GM19351 (cell line): ENCODE data around the gene RNF175.

Experiments used
- ATAC-seq: cut with Tn5 transposase; IDR thresholded peaks from one replicate; pipeline ENCODE4 v1.9.1; 2021; ENCODE audit warnings: mild to moderate bottlenecking, moderate library complexity; ENCODE audit not compliant: unreplicated experiment

The RNF175 gene

DNA sequence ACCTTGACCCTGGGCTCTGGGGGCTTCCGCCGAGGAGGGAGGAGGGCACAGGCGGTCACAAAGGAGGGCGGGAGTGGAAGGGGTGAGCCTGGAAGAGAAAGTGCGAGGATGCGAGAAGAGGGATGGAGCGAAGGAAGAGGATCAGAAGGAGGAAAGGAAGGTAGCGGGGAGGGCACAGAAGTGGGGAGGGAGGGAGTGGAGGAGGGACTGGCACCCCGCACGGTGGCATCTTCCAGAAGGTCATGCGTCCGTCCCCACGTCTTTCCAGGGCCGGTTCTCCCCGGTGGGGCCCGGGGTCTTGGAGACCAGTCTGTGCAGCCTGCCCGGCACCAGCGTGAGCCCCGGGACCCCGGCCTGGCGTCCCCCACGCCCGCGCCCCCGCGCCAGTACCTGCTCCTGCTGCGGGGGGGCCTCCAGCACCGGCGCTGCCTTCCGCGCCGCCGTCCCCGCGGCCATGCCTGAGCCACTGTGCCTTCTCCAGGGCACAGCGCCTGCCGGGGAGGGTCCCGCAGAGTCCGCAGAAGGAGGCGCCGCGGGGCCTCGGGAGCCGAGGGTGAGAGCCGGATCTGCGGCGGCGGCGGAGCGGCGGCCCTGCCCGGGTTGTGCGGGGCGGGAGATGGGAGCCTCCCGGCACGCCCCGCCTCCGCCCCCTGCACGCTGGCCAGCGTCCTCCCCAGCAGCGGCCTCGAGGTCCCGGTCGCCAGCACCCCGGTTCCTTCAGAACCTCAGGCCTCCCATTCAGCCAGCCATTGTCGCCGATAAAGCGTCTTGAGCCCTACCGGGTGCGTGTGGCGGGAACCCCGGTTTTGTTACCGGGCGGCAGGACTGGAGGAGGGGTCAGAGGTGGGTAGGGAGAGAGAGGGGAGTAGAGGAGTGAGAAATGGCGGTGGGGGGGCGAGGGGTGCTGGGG is at the start of gene RNF175:
Gene RNF175, minus strand, starts transcription at position 618 of the 910 bp plus-strand sequence. Its CDS starts 162 bp downstream, at position 456.
- no peak for ATAC-seq

DNA sequence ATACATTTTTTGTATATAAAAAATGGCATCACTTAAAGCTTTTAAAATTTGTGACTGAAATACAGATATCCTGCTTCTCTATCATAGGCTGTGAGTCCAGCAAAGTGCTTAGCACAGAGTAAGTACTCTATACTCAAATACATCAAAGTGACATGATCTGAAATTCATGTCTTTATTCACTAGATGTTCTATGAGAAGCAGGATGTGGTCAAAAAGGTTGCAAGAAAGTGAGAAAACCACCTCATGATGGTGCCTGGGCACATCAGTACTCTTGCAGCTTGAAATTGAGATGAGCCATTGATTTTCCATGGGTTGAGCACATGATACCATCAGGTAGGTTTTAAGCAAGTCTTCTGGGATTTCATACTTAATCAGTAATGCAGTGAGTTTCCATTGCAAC is 49.5 kb upstream of the RNF175 start:
- ATAC-seq: peak; percentile 66

DNA sequence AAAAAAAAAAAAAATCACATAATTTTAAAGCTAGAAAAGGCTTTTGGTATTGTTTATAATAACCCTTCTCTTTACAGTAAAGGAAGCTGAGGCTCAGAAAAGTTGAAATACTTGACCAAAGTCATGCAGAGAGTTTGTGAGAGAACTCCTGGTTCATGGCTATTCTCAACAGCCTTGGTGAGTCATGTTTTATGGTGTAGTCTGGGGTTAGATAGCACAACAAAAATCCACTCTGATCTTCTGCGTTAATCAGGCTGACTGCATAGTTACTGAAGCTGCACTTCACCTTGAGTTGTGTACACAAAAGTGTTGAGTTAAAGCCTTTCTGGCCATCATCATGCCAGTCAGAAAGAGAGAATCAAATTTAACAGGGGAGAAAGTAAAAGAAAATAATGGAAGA is 48.4 kb upstream of the RNF175 start:
- no peak for ATAC-seq

DNA sequence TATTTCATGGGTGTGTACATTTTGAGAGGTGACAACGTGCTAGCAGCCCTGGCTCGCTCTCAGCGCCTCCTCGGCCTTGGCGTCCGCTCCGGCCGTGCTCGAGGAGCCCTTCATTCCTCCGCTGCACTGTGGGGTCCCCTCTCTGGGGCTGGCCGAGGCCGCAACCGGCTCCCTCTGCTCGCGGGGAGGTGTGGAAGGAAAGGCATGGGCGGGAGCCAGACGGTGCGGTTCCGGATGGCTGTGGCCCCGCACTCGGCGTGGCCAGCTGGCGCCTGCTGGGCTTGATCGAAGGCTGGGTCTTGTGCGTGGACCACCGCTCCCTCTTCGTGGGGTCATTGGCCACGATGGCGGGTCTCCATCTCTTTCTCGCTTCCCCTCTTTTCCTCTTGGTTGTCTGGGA is 46.2 kb upstream of the RNF175 start:
- no peak for ATAC-seq

DNA sequence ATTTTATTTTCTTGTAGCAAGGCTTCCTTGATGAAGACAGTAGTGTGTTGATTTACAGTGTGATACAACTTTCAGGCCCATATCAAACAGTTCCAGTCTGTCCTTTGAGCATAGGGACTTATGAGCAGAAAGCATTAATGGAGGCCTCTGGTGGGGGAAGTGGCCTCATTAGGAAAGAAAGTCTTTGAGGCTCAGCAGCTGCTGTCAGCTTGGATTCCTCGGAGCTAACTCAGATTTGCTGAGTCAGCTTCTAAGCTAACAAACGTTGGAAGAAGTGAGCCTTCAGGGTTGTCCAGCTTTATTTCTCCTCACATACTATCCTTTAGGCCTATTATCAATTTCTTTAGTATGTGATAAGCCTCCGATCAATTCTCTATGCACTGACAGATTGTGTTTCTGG is 44.9 kb upstream of the RNF175 start:
- ATAC-seq: no peak

DNA sequence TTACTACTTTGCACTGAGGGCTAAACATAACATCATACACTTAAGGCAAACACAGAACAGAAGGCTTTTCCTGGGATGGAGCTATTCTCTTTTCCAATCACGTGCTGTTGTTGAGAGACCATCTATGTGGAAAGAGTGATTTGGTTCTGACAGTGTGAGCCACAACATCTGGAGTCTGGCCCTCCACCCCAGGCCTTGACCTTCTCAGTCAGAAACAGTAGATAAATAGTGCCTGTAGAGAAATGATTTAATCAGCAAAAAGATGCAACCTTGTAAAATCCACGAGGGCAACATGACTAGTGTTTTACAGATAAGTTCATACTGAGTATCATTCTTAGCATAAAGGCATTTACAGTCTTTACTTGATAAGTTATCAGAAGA is 39.9 kb upstream of the RNF175 start:
- ATAC-seq: no peak

DNA sequence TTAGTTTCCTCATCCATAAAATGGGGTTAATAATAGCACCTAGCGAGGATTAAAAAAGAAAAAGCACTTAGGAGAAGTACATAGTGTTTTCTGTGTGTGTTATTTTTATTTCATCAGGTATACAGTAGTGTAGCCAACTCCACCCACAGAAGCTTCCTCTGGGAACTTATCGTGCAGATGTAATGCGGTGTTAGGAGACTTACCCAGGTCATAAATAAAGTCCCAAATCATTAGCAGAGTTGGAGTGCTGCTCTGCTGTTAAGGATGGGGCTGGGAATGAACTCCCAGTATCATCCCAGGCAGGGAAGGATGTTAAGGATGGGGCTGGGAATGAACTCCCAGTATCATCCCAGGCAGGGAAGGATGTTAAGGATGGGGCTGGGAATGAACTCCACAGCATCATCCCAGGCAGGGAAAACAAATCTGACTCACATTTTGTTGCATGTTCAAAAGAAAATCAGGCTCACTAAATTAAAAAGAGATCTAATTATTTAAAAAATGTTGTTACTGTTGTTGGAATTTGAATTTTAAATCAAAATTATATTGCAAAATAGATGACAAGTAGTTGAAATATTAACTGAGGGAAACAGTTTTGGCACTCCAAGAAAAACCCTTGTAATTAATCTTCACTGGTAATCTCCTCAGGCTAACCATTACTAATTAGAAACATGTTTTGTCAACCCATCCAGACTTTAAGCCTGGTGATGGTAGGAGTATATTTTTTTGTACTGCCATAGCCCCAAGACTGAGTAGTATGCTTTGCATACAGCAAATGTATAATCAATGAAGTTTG is 39.3 kb upstream of the RNF175 start:
- ATAC-seq: no peak

DNA sequence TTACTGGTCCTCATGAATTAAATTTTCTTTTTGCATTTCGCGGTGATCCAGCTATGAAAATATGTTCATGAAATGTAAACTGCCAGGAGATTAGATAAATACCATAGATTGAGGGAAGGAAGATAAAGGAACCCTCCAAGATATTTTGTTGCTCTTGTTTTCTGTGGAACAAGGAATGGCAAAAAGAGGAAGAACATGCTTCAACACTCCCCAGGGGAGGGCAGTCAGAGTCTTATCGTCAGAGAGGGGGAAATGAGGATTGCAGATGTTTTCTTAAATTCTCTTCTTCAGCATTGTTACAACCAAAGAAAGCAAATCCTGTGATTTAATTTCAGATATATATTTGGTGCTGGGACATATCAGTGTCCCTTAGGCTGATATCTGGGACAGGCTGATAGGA is 38.6 kb upstream of the RNF175 start:
- no peak for ATAC-seq

DNA sequence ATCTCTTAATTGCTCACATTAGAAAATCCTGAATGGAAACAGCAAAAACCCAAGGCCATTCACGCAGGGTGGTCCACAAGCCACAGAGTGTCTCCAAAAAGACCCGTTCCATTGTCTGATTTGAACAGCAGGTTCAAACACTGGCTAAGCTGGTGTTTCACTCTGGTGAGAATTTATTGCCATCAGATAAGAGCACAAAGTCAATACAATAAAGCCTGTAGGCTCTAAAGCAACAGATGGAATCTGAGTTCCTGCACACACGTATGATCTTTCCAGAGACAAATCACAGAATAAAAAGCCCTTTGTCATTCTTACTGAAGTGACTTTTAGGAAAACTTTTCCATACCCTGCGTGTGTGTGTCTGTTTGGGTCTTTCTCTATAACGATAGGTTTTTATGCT is 34.2 kb upstream of the RNF175 start:
- no peak for ATAC-seq

DNA sequence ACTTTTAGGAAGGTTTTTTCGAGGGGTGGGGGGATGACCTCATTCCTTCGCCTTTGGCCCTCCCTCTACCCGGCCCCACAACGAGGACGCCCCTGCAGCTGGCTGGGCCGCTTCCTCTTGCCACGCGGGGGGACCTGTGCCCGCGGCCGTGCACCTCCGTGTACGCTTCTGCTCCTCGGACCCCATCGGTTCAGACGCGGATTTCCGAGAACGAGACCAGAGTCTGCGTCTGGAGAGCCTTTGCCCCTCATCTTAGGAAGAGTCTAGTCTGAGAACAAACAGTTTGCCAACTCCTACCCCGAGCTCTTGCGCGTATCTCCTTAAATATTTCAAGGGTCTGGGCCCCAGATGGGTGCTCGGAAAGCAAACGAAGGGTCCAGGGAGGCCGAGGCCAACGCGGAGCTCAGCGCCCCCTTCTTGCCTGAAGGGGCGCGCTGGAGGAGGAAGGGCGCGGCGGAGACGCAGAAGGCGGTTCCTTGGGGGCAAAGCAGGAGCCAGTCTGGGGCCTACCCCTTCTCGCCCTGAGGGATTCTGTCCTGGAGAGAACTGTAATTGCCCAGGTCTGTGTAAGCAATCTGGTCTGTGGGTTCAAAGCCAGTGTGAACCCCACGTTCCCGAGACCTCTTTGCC is 32.9 kb upstream of the RNF175 start:
- peak; percentile 29 for ATAC-seq

DNA sequence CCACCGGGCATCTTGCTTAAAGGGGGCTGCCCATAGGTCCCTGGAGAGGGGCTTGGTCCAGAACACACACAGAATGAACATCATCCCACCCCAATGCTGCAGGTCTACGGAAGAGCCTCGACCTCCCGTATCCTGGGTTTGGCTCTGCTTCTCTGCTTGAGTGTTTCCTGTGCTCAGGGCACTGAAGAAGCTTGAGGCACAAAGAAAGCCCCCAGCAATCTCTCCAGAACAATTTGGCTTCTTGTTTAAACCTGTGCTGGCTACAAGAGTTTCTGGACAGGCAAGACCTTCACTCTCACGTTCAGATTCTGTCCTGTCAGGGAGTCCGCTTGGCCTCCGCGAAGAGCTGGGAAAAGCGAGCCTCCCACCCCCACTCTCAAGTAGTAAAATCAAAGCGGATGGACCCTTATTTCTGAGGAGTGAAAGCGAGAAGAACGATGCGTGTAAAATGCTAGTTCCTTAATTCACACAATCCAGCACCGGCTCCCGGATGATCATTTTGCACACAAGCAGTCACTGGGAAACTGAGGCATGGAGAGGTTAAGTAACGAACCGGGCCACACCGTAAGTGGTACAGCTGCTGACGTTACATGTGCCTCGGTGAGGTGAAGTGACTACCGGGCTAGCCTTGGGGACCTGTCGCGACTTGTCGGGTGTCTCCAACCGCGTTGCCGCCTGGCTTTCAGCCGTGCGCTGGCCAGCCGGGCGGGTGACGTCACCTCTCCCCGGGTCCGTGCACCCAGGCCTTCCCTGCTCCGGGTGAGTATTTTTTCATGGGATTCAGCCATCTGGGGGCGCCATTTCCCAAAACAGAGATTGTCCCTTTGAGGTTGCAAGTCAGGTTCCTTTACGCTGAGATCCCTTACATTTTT is 32.2 kb upstream of the RNF175 start:
- ATAC-seq: peak; percentile 49

DNA sequence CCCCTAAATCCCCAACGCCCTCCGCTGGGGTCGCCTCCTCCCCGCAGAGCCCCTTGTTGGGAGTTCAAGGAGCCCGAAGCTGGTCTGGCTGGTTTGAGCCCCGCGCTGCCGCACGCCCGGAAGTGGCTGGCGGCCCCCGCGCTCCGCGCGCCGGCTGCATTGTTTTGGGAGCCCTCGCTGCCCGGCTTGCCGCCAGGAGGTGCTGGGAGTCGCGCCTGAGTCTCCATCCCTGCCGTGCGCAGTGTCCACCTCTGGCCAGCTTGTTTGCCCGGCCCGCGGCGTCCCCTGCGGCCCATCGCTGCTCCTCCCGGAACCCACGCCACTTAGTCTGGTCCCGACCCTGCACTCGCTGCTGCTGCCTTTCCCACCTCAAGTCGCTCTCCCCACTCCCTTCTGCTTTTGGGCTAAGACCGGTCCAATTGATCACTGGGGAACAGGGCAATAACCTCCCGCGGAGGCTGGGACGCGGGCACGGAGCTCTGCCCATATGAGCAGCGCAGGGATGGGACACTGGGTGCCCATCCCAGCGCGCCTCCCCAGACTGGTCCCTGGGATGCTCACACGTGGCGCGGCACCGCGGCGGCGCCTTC is 31.2 kb upstream of the RNF175 start:
- ATAC-seq: no peak

DNA sequence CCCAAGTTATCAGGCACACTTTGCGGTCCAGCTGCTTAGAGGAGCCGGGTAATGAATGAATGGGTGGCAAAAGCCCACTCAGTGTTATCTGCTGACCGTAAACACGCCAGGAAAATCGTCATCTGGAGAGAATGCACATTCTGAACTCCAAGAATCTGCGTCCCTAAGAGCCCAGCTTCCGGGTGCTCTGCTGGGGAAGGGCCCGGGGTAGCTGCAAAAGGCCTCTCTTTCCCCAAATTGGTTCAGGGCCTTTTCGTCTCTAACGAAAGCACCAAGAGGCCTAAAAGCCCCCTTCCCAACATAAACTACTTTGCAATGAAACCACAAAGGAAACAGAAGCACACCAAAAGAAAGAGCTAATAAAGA is 30.7 kb upstream of the RNF175 start:
- ATAC-seq: no peak

DNA sequence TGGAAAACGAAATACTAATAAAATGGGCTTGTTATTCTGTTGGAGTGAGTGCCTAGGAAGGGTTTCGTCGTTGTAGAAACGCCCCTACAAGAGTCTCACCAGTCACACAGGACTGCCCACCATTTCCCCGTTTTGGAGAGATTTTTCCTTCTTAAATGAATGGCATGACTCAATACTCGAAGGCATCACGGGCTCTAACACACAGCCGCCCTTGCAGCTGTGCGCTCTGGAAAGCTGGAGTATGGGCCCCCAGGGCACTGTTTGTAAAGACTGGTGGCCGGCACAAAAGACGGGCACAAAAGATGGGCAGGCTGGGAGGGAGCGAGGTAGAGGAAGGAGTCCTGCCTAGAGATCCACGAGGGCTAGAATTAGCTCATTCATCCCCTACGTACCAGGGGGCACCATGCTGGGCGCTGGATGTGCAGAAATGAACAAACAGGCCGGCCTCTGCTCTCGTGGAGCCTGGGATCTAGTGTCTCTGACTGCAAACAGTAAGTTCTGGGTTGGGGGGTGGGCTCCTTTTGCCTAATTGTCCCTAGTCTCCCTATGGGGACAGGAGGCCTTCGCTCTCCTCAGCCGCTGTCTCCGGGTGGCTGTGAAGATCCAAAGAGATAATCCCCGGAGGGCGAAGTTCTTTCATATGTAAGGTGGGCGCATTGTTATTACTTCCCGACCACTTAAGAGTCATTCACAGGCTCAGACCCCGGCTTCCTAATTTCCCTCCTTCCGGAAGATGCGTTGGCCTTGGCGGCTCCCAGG is 30.1 kb upstream of the RNF175 start:
- no peak for ATAC-seq

DNA sequence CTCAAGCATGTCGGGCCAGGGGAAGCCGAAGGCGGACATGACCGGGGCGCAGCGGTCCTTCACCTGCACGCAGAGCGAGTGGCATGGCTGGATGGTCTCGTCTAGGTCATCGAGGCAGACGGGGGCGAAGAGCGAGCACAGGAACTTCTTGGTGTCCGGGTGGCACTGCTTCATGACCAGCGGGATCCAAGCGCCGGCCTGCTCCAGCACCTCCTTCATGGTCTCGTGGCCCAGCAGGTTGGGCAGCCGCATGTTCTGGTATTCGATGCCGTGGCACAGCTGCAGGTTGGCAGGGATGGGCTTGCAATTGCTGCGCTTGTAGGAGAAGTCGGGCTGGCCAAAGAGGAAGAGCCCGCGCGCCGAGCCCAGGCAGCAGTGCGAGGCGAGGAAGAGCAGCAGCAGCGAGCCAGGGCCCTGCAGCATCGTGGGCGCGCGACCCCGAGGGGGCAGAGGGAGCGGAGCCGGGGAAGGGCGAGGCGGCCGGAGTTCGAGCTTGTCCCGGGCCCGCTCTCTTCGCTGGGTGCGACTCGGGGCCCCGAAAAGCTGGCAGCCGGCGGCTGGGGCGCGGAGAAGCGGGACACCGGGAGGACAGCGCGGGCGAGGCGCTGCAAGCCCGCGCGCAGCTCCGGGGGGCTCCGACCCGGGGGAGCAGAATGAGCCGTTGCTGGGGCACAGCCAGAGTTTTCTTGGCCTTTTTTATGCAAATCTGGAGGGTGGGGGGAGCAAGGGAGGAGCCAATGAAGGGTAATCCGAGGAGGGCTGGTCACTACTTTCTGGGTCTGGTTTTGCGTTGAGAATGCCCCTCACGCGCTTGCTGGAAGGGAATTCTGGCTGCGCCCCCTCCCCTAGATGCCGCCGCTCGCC is 28.8 kb upstream of the RNF175 start, which contains the start of gene SFRP2:
Gene SFRP2, minus strand, starts transcription at position 671 of the 864 bp plus-strand sequence. Its CDS starts 248 bp downstream, at position 423.
- ATAC-seq: no peak

DNA sequence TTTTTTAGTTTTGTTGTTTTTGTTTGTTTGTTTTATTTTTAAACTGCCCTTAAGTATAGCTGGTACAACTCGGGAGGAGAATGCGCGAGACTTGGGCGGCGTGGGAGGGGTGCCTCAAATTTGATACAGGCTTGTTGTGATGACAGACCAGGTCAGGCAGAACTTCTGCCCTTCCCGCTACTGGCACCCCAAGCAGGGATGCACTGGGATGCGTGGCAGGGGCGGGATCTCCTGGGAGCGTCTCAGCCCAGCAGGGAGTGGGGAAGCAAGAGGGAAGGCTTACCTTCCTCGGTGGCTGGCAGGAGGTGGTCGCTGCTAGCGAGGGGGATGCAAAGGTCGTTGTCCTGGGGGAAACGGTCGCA is 28.2 kb upstream of the RNF175 start:
- ATAC-seq: no peak

DNA sequence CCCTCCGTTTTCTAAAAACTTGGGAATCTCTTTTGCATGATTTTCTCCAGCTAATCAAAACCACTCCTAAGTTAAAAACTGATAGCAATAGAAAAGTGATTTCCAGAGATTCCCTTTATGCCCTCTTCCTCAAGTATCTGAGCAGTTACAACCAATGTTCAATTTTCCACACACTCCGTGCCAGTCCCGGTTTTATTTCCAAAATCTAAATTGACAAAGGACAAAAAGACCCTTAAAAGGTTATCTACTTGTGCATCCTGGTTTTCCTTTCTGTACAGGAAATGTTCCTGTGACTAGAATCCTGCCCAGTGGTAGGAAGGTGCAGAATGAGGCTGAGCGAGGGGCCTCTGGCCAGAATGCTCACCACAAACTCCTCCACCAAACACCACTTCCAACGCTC is 27.8 kb upstream of the RNF175 start:
- ATAC-seq: no peak

DNA sequence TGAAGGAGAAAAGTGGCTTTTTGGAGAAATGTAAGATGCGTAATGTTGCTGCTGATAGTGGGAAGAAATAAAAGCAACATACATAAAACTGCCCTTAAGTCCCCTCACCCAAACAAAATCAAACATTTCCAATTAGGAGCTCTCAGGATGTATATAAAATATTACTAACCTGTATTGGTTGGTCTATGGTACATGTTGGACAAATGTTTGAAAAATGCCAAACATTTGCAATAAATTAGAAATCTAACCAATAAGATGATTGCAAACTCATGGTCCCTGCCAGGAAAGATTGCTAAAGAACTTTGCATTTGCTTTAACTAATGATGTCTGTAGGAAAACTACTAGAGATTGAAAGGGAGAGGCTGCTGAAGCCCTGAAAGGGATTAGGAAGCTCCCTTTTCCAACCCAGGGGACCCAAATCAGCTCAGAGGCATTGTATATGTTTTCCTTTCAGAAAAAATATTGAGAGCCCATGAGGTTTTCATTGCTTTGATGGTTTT is 27.3 kb upstream of the RNF175 start:
- ATAC-seq: no peak
